ENCODE results near the gene TENM4.

DNA sequence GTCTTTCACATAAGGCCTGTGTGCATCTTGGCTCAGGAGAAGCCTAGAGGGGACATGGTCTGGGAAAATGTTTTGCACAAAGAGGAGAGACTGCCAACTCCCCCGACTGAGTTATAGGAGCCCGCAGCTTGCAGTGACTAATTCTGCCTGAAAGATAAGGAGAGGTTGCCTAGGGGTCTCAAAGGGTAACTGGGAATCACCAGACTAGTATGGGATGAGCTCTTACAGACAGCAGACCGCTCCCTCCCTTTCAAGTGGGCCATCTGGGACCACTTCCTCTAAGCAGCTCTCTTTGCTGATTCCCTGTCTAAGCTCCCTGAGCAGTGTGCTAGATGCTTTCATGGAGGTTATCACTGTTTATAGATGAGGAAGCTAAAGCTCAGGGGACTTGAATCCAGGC, 105.1 kb downstream of the TENM4 start:
- TF ChIP-seq POLR2A (IDR thresholded peaks at IDR 0.05) = no peak
- TF ChIP-seq, protein P1, sequence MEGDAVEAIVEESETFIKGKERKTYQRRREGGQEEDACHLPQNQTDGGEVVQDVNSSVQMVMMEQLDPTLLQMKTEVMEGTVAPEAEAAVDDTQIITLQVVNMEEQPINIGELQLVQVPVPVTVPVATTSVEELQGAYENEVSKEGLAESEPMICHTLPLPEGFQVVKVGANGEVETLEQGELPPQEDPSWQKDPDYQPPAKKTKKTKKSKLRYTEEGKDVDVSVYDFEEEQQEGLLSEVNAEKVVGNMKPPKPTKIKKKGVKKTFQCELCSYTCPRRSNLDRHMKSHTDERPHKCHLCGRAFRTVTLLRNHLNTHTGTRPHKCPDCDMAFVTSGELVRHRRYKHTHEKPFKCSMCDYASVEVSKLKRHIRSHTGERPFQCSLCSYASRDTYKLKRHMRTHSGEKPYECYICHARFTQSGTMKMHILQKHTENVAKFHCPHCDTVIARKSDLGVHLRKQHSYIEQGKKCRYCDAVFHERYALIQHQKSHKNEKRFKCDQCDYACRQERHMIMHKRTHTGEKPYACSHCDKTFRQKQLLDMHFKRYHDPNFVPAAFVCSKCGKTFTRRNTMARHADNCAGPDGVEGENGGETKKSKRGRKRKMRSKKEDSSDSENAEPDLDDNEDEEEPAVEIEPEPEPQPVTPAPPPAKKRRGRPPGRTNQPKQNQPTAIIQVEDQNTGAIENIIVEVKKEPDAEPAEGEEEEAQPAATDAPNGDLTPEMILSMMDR (IDR thresholded peaks at IDR 0.05) = no peak
